GM11168 (cell line): ENCODE data around the gene ST7.

Source experiments
- in situ Hi-C: fragments of 300-500 bp; cut with MboI; formaldehyde crosslinking; loops from one replicate; pipeline ENCODE4 v1.12.0; 2022; ENCODE audit warnings: low sequenced_read_pairs; ENCODE audit not compliant: unreplicated experiment

The ST7 gene

DNA sequence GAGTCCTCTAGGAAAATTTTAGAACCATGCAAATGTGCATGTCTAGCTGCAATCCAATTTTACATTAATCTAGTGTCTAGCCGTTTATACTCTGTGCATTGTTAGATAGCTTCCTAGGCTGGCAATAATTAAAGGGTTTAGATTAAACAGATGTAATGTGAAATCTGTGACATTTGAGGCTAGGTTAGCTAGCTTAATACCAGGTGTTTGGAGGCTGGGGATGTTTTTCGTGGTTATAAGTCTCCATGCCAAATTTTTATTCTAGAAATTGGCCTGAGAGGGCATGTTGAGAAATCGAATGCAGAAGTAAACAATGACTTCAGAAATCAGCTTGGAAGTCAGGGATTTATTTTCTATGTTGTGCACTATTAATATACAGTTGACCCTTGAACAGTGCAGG, 94.2 kb downstream of the ST7 start:
- in situ Hi-C loops: no loop called here

DNA sequence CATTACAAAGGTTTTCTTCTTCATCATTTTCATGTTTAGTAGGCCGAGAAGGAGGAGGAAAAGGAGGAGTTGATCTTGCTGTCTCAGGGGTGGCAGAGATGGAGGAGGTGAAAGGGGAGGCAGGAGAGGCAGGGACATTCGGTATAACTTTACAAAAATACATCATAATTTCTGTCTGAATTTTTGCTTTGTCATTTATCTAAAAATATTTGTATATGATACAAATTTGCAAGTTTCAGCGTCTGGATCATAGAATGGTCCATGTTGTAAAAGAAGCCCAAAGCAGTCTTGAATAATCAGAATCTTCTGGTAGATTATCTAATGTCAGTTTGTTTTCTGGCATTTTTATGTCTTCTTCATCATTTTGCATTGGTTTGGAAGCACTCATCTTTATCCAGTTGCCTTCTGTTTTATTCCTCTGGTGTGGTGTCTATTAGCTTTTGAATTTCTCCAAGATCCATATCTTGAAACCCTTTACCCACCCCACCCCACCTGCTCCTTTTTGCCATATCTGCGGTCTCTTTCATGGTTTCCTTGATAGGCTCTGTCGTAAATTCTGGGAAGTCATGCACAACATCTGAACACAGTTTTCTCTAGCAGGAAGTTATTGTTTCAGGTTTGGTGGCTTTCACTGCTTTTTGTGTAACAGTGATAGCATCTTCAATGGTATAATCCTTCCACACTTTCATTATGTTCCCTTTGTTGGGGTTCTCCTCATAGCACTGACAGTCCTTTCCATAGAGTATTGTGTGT, 95.0 kb downstream of the ST7 start:
- in situ Hi-C loops: no loop called here

DNA sequence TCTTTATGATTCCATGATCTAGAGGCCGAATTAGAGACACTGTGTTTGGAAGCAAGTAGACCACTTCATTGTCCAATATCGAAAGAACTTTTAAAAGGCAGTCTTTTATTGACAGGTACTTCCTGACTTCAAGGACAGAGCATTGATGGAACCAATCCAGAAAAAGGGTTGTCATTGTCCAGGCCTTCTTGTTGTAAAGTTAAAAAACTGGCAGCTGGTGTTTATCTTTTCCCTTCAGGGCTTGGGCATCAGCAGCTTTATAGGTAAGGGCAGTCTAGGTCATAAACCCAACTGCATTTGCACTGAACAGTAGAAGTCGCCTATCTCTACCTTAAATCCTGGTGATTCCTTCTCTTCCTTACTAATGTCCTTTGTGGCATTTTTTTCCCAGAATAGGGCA, 95.6 kb downstream of the ST7 start:
- in situ Hi-C loops: no loop called here

GRCh38 chr7:117051808-117052207, 98.5 kb downstream of the ST7 start:
- in situ Hi-C loops: no loop called here

- in situ Hi-C loops: no loop called here
These were observed 100.1 kb downstream of the ST7 start for GRCh38 chr7:117053432-117053831.

GRCh38 chr7:117061751-117062150, 108.5 kb downstream of the ST7 start:
- in situ Hi-C loops: no loop called here

GRCh38 chr7:117062300-117062699, 109.0 kb downstream of the ST7 start:
- in situ Hi-C loops: no loop called here

- in situ Hi-C loops: no loop called here
These were observed 111.4 kb downstream of the ST7 start for GRCh38 chr7:117064688-117065087.

GRCh38 chr7:117065571-117066150, 112.4 kb downstream of the ST7 start:
- in situ Hi-C loops: no loop called here

- in situ Hi-C loops: no loop called here
These were observed 113.4 kb downstream of the ST7 start for GRCh38 chr7:117066668-117067067.

DNA sequence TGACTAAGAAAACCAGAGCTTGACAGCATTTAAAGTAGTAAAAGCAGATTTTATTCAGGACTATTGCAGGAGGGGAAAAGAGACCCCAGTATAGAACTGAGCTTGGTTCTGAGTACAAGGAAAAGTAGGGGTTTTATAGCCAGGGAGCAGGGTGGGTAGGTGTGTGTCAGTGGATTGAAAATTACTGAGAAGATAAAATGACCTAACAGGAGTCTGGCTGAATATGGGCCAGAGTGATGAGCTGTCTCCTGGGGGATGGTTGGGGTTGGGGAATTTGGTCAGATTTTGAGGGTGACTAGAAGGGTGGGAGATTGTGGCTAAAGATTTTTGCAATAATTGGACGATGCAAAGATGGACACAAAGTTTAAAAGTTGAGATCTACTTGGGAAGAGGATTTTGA, 114.0 kb downstream of the ST7 start:
- in situ Hi-C loops: no loop called here

- in situ Hi-C loops: no loop called here
These were observed 115.3 kb downstream of the ST7 start for GRCh38 chr7:117068511-117069145.

GRCh38 chr7:117069379-117069778, 116.1 kb downstream of the ST7 start:
- in situ Hi-C loops: no loop called here

DNA sequence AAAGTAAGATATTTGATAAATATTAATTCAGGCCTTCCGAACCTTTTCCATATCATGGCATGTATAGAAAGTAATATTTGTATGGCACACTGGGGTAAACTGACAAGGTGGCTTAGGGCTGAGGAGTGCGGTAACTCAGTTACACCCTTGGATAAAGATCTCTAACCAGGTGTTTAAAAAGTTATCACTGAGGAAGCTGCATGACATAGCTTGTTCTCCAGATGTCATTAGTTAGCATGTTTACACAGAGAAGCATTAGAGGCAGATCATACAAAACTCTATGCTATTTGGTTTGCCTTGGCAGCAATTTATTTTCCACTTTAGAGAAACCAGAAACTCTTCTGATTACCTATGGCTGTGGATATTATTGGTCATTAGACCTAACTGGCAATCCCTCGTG, 118.2 kb downstream of the ST7 start:
- in situ Hi-C loops: no loop called here

- in situ Hi-C loops: no loop called here
These were observed 119.4 kb downstream of the ST7 start for GRCh38 chr7:117072620-117073118.

DNA sequence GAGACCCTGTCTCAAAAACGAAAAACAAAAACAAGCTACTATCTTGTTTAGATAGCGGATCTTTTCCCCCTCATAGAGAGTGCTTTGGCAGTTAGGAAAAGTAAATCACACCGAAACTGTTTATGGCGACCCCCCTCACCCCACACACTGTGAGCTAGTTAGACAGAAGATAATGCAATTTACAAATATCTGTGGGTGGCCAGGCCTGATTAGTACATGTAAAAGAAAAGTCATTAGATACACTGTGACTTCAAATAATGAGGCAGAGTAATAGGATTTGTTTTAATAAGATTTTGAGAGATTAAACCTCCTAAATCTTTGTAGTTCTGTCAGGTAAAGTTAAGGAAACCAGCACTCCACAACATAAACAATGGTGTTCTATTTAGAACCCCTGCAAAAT, 121.1 kb downstream of the ST7 start:
- in situ Hi-C loops: no loop called here

DNA sequence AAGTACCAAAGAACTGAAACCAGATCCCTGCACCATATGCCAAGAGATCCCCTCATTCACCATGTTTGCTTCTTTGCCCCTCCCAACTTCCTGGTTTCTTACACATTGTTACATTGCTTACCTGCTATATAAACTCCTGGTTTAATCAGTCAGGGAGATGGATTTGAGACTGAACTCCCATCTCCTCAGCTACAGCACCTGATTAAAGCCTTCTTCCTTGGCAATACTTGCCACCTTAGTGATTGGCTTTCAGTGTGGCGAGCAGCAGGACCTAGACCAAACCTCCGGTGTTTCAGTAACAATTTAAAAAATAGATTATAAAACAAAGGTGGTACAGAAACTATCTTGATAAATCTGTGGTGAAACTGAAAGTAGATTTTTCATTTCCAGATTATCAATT, 122.6 kb downstream of the ST7 start:
- in situ Hi-C loops: no loop called here

DNA sequence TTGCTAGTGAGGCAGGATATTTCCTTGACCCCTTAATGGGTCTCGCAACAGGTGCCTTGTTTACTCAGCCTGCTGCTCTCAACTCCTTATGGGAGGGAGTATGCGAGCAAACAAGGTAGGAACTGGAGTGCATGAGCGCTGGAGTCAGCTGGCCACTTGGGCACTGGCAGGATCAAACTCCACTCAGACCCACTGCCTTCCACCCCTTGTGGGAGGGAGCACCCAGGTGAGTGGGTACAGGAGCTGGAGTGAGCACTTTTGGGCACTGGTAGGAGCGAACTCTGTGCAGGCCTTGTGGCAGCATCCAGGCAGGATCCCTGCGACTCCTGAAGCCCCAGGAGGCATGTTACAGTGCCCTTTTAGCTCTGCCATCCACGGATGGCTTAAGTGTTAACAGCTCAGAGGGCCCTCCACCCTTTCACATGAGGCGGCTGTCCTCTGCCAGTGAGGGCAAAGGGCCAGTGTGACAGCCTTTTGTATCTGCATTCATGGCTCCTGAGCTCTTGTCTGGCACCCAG, 123.2 kb downstream of the ST7 start:
- in situ Hi-C loops: no loop called here

DNA sequence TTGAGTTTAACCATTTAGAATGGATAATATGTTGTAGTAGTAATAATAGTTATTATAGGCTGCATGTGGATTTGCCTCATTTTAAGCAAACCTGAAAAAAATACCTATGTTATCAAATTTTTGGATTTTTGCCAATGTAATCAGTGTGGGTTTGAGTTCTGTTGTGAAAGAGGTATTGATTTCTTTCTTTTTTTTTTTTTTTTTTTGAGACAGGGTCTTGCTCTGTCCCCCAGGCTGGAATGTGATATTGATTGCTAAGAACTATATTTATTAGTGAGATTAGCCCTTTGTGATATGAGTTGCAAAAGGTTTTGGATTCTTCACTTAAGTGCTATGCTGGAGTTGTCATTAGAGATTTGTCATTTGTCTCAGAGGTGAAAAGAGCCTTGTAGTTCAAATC, 124.4 kb downstream of the ST7 start:
- in situ Hi-C loops: no loop called here

GRCh38 chr7:117082647-117083046, 129.3 kb downstream of the ST7 start:
- in situ Hi-C loops: no loop called here

DNA sequence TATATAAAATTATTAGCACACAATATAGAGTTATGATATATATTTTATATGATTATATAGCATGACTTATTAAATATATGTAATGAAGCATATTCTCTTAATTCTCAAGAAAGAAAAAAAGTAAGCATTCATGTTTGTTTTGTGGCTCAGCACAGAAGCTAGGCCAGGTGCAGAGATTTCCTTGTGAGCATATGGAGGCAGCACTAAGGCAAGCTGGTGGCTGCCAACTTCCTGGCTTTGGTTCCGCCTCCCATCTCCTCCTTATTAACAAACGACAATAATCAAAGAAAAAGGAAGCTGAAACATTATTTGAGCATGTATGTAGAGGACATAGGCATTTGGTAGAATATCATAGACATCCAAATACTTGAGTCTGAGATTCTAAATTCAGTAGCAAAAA, 130.3 kb downstream of the ST7 start:
- in situ Hi-C loops: no loop called here
